HepG2 (cell line): ENCODE data around the gene ZBTB45. TPM values are rescaled to one million over a fixed set of nuclear protein-coding genes. Genes with fewer than 3 reads are reported as not detected.

ENCODE experiments used
- SIN3A ChIP-seq: IDR thresholded peaks from 2 replicates; pipeline ENCODE4 v1.6.1; 2011; ENCODE audit warnings: low read depth, mild to moderate bottlenecking, control low read depth, low read length, borderline replicate concordance
- SRSF4 ChIP-seq: fragments of 200-400 bp; formaldehyde crosslinking; IDR thresholded peaks from one replicate; pipeline ENCODE4 v1.6.1; 2018; ENCODE audit warnings: mild to moderate bottlenecking, low read depth, low read length, moderate library complexity; ENCODE audit not compliant: poor library complexity, severe bottlenecking
- ZFP1 ChIP-seq: IDR thresholded peaks from 2 replicates; pipeline ENCODE4 v1.6.1; 2016
- ZFP91 ChIP-seq: sonication (generic); formaldehyde crosslinking; IDR thresholded peaks from 2 replicates; pipeline ENCODE4 v1.9.0; 2022; ENCODE audit warnings: missing genetic modification reagents, mild to moderate bottlenecking, borderline replicate concordance
- ZNF430 ChIP-seq: sonication (generic); formaldehyde crosslinking; IDR thresholded peaks from 2 replicates; pipeline ENCODE4 v1.9.0; 2021; ENCODE audit warnings: mild to moderate bottlenecking, missing genetic modification reagents
- ZNF609 ChIP-seq: sonication (generic); formaldehyde crosslinking; IDR thresholded peaks from 2 replicates; pipeline ENCODE4 v1.4.0; 2020; ENCODE audit warnings: mild to moderate bottlenecking, missing genetic modification reagents, borderline replicate concordance
- ZNF790 ChIP-seq: sonication (generic); formaldehyde crosslinking; IDR thresholded peaks from 2 replicates; pipeline ENCODE4 v1.8.0; 2022; ENCODE audit warnings: missing genetic modification reagents, mild to moderate bottlenecking, borderline replicate concordance
- polyA plus RNA-seq, 8 experiments: library from polyadenylated mRNA; depleted of rRNA in 3 of 8; stranded (reverse) in 7 of 8; unstranded in 1 of 8; fragments of >200 nt; fragmentation: Illumina TruSeq in 4 of 8; extraction: Trizol in 4 of 8; gene quantifications; 2 replicates each; pipeline versions ENCODE4 v1.2.1 to v1.2.3, GENCODE V29; 2011 to 2016; ENCODE audit warnings: low read depth in 4 of 8, missing spikeins in 1 of 8, mixed read lengths in 1 of 8; ENCODE audit not compliant: insufficient read depth in 1 of 8
- total RNA-seq, 5 experiments: library from RNA; depleted of rRNA; stranded (reverse); fragments of >200 nt; fragmentation: Illumina TruSeq; extraction: Trizol; gene quantifications; 2 replicates each; pipeline ENCODE4 v1.2.3, GENCODE V29; 2016; ENCODE audit warnings: low read depth in 1 of 5

ZBTB45 gene
- total and polyA plus RNA-seq, 2 of the 13 experiments (the other 11 are each of a cell fraction or from before 2014, with no cell fraction given) = 3.0 to 3.7 TPM

- TF ChIP-seq ZNF609 (CRISPR knock-in tag) (no peak; the same call in 1 of the 2 replicates), SIN3A (peak; percentile 77; the same call in 1 of the 2 replicates), ZFP91 (CRISPR knock-in tag) (peak; percentile 13; the same call in 1 of the 2 replicates), SRSF4 (peak; percentile 87), ZNF430 (CRISPR knock-in tag) (peak; percentile 8; the same call in 1 of the 2 replicates), ZFP1 (CRISPR knock-in tag) (no peak), ZNF790 (CRISPR knock-in tag) (no peak)
Measured at GRCh38 chr19:58554494-58555368, 35.1 kb upstream of the ZBTB45 start, which contains the start of gene CHMP2A (continued).
